OCI-LY1 (cell line): ENCODE data around the gene STARD13.

ENCODE experiments used
- EZH2 ChIP-seq: fragments of 200-600 bp; sonication (generic), shearing (Covaris generic); IDR thresholded peaks from 2 replicates; pipeline ENCODE4 v1.8.0; 2017; ENCODE audit warnings: borderline replicate concordance, mixed run types, mild to moderate bottlenecking, antibody characterized with exemption, low read length, moderate library complexity, mixed read lengths
- TF ChIP-seq, protein P1 (sequence below): fragments of 200-600 bp; sonication (generic), shearing (Covaris generic); IDR thresholded peaks from 2 replicates; pipeline ENCODE4 v1.5.1; 2017; ENCODE audit warnings: mild to moderate bottlenecking, antibody characterized with exemption, low read length, moderate library complexity, mixed read lengths

DNA sequence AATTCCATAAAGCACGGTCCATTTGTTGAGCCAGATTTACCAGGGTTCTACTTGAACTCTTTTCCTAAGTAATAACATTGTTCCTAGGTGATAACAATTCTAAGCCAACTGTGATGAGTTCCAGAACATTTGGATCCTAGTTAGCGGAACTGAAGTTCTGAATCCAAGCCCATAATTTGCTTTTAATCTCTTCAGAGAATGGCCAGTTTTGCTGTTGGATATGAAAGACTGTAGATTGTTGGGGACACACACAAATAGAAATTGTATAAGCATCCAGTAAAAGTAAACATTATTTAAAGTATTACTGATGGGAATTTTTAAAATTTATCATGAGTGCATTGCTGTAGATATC lies 27.3 kb upstream of the STARD13 start:
- TF ChIP-seq, protein P1, sequence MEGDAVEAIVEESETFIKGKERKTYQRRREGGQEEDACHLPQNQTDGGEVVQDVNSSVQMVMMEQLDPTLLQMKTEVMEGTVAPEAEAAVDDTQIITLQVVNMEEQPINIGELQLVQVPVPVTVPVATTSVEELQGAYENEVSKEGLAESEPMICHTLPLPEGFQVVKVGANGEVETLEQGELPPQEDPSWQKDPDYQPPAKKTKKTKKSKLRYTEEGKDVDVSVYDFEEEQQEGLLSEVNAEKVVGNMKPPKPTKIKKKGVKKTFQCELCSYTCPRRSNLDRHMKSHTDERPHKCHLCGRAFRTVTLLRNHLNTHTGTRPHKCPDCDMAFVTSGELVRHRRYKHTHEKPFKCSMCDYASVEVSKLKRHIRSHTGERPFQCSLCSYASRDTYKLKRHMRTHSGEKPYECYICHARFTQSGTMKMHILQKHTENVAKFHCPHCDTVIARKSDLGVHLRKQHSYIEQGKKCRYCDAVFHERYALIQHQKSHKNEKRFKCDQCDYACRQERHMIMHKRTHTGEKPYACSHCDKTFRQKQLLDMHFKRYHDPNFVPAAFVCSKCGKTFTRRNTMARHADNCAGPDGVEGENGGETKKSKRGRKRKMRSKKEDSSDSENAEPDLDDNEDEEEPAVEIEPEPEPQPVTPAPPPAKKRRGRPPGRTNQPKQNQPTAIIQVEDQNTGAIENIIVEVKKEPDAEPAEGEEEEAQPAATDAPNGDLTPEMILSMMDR: no peak
- no peak for TF ChIP-seq EZH2
